ENCODE data around the gene LRPPRC.

DNA sequence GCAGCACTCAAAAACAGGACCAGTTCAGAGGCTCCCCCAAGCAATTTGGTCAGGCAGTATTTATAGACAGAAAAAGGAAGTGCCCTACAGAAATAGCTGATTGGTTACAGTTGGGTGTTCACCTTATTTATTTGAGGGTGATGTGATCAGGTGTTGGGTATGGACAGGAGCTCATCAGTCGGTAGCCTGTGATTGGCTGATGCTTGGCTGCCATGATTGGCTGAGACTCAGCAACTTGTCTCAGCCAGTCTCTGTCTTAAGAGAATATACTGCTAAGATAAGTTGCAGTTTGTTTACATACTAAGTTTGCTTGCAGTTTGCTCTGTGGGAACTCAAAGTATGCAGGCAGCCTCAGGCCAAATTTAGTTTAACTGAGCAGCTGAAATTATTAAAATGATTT, 147.6 kb downstream of the LRPPRC start:
- TF ChIP-seq GATA3 (IDR thresholded peaks at IDR 0.05; ENCODE audit: low read depth, low read length) (no peak), GATA2 (IDR thresholded peaks at IDR 0.05; ENCODE audit: low read depth, low read length) (no peak)

Data from SH-SY5Y (cell line).